Heart right ventricle (tissue), 16 donors: ENCODE measurements around the gene PRR11. TPM values are rescaled to one million over a fixed set of nuclear protein-coding genes. Genes with fewer than 3 reads are reported as not detected.

Experiments
- ATAC-seq, 8 donors: fragments of 200-7000 bp; cut with Tn5 transposase; one replicate each; pipeline ENCODE4 v1.9.1; 2020; ENCODE audit warnings: mild to moderate bottlenecking in 8 of 8, moderate library complexity in 8 of 8, moderate number of reproducible peaks in 1 of 8
- DNase-seq, 2 donors: peaks; one replicate each; pipeline ENCODE4 v3.0.0-alpha.2; 2020
- H3K27ac ChIP-seq, 10 donors: fragments of 200-600 bp; sonication (generic) in 2 of 10; one replicate each; pipeline versions ENCODE4 v1.5.0 to v1.8.0; 2020 to 2022; ENCODE audit warnings: mild to moderate bottlenecking in 3 of 10
- H3K27me3 ChIP-seq, 7 donors: fragments of 200-600 bp; one replicate each; pipeline ENCODE4 v1.8.0; 2021 to 2022; ENCODE audit warnings: mild to moderate bottlenecking in 2 of 7
- H3K36me3 ChIP-seq, 9 donors: fragments of 200-600 bp; sonication (generic) in 1 of 9; one replicate each; pipeline versions ENCODE4 v1.5.0 to v1.8.0; 2020 to 2022; ENCODE audit warnings: mild to moderate bottlenecking in 2 of 9
- H3K4me1 ChIP-seq, 9 donors: fragments of 200-600 bp; sonication (generic) in 1 of 9; one replicate each; pipeline versions ENCODE4 v1.5.0 to v1.8.0; 2020 to 2022; ENCODE audit warnings: mild to moderate bottlenecking in 4 of 9
- H3K4me3 ChIP-seq, 10 donors: fragments of 200-600 bp; sonication (generic) in 2 of 10; one replicate each; pipeline versions ENCODE4 v1.5.0 to v1.8.0; 2020 to 2022; ENCODE audit warnings: mild to moderate bottlenecking in 7 of 10, moderate library complexity in 2 of 10
- H3K9me3 ChIP-seq, 11 donors: fragments of 200-600 bp in 10 of 11; sonication (generic) in 2 of 11; one replicate each; pipeline versions ENCODE4 v1.5.0 to v1.8.0; 2013 to 2022; ENCODE audit warnings: mild to moderate bottlenecking in 2 of 11, control low read depth in 1 of 11, moderate library complexity in 1 of 11
- WGBS, 2 donors: extraction: QIAGEN DNeasy Blood & Tissue Kit; methylation state at CpG; one replicate each; pipeline ENCODE4 v1.1.7; 2013; ENCODE audit warnings: inconsistent platforms in 1 of 2; 5-methylcytosine and 5-hydroxymethylcytosine counted together
- intact Hi-C, 10 donors: fragments of 100-400 bp; cut with DNase I; formaldehyde crosslinking; loops; one replicate each; pipeline versions ENCODE4 v1.11.1 to v1.14.2; 2022
- polyA plus RNA-seq, 2 donors: library from polyadenylated mRNA; stranded (reverse); fragments of 200-250 nt; gene quantifications; one replicate each; pipeline ENCODE4 v1.2.3, GENCODE V29; 2013
- total RNA-seq, 10 donors: library from RNA; stranded (reverse); fragmentation: NEBNext Ultra II Directional in 3 of 10; extraction: Animal tissue kit (Norgen Biotek cat#: 25700) in 3 of 10; gene quantifications; one replicate each; pipeline versions ENCODE4 v1.2.1 to v1.2.4, GENCODE V29; 2021 to 2023
- TF ChIP-seq, protein P1 (sequence below), 9 donors: fragments of 200-600 bp; sonication (generic) in 2 of 9; IDR thresholded peaks; one replicate each; pipeline versions ENCODE4 v1.5.0 to v1.8.0; 2021 to 2022; ENCODE audit warnings: antibody characterized with exemption in 9 of 9, mild to moderate bottlenecking in 5 of 9, moderate library complexity in 1 of 9
- donor health status: Arrhythmogenic right ventricular cardiomyopathy.
- donor health status: ischemic (EF 13 %, LVEDD 7.1; RV severe dilation, severe dysfunction).
- donor health status: healthy with polysubstance abuse.
- donor health status: DM: no; HTN: yes; CAD: no.
- donor health status: DM: no; HTN: no; CAD: no.
- donor health status: ischemic (EF 25% LVEDD 6.9; RV normal size, moderate dysfunction).
- donor health status: ischemic (EF 25% LVEDD 5.7; RV mildly dilated, moderate dysfunction).
- donor health status: healthy.
- donor health status: DM: yes; HTN: yes; CAD: no.
- donor health status: Ischemic cardiomyopathy.
- donor health status: ischemic (EF 35%, LVEDD 5.7; RV mildly dilated, moderate dysfunction).
- donor health status: nonischemic (EF 11% LVEDD 7.7; RV severe dilation, severe dysfunction).
- donor health status: DM: yes; HTN: yes; CAD: no.
- donor health status: PGD.
- donor health status: ischemic (EF 29% LVEDD 5.4; RV normal size, mild dysfunction).
- donor health status: nonischemic (EF 23%, LVEDD 6.1; RV moderate dilation, normal function).

PRR11 gene
- total and polyA plus RNA-seq, 12 donors: 0.29 to 6.9 (median 1.1) TPM

DNA sequence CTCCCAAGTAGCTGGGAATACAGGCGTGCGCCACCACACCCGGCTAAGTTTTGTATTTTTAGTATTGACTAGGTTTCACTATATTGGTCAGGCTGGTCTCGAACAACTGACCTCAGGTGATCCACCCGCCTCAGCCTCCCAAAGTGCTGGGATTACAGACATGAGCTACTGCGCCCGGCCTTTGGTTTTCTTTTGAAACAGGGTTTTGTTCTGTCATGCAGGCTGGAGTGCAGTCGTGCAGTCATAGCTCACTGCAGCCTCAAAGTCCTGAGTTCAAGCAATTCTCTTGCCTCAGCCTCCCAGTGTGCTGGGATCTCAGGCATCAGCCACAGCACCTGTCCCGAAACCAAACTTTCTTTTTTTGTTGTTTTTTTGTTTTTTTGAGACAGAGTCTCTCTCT is 25.1 kb downstream of the PRR11 start:
- intact Hi-C loops: no loop called here
- ATAC-seq: no peak
- TF ChIP-seq, protein P1, sequence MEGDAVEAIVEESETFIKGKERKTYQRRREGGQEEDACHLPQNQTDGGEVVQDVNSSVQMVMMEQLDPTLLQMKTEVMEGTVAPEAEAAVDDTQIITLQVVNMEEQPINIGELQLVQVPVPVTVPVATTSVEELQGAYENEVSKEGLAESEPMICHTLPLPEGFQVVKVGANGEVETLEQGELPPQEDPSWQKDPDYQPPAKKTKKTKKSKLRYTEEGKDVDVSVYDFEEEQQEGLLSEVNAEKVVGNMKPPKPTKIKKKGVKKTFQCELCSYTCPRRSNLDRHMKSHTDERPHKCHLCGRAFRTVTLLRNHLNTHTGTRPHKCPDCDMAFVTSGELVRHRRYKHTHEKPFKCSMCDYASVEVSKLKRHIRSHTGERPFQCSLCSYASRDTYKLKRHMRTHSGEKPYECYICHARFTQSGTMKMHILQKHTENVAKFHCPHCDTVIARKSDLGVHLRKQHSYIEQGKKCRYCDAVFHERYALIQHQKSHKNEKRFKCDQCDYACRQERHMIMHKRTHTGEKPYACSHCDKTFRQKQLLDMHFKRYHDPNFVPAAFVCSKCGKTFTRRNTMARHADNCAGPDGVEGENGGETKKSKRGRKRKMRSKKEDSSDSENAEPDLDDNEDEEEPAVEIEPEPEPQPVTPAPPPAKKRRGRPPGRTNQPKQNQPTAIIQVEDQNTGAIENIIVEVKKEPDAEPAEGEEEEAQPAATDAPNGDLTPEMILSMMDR (IDR thresholded peaks at IDR 0.05): no peak
- DNase-seq: no peak
- WGBS, 2 donors: 98 to 99% methylated on average over 9 of the region's 9 CpGs
- Histone ChIP-seq H3K27me3 (no peaks in the 10 kb centered on the region), H3K27ac (no peak overlapping the region), H3K4me1 (no peaks in the 10 kb centered on the region), H3K36me3 (peaks cover 0 to 6% (median 0%) of the 10 kb centered on the region in 9 donors), H3K9me3 (no peaks in the 10 kb centered on the region), H3K4me3 (no peak overlapping the region)

DNA sequence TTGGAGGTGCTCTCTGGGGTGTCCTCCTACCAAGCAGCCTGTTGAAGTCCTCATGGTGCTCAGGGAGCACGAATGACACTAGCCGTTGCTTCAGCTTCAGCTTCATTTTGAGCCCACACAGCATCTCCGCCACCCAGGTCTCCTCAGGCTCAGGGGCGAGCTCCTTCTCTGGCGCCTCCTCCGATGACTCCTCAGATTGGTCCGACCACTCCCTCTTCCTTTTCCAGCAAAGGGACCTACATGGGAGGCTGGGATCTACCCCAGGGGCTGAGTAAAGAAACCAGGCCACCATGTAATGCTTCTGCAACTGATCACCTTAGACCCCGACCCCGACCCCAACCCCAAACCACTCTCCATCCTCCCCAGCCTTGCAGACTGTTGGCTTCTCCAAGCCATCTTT is 25.9 kb downstream of the PRR11 start:
- no peak overlapping the region for H3K27ac ChIP-seq
- H3K9me3 ChIP-seq: no peaks in the 10 kb centered on the region
- intact Hi-C loops: no loop called here
- H3K4me1 ChIP-seq: no peaks in the 10 kb centered on the region
- no peak overlapping the region for H3K4me3 ChIP-seq
- peaks cover 0 to 15% (median 0%) of the 10 kb centered on the region in 9 donors for H3K36me3 ChIP-seq
- 98 to 99% methylated on average over 9 of the region's 9 CpGs for WGBS, 2 donors
- no peak for DNase-seq
- TF ChIP-seq, protein P1 (IDR thresholded peaks at IDR 0.05): no peak
- ATAC-seq: no peak
- H3K27me3 ChIP-seq: no peaks in the 10 kb centered on the region

DNA sequence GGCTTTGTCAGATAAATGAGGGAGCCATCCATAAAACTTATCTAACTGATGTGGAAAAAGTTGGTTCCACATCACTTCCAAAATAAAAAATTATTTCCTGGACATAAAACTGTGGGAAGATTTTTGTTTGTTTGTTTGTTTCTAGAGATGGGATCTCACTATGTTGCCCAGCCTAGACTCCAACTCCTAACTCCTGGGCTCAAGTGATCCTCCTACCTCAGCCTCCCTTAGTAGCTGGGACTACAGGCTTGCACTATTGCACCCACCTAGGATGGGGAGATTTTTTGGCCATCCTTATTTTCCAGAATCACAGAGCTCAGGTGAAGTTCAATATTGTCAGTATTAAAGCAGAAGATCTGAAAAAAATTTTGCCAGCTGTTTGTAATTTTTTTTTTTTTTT is 30.5 kb downstream of the PRR11 start:
- H3K27ac ChIP-seq: no peak overlapping the region
- no peaks in the 10 kb centered on the region for H3K4me1 ChIP-seq
- TF ChIP-seq, protein P1 (IDR thresholded peaks at IDR 0.05): no peak
- intact Hi-C loops: no loop called here
- ATAC-seq: no peak
- H3K4me3 ChIP-seq: no peak overlapping the region
- no peaks in the 10 kb centered on the region for H3K9me3 ChIP-seq
- DNase-seq: no peak
- H3K27me3 ChIP-seq: no peaks in the 10 kb centered on the region
- H3K36me3 ChIP-seq: peaks cover 0 to 40% (median 0%) of the 10 kb centered on the region in 9 donors

DNA sequence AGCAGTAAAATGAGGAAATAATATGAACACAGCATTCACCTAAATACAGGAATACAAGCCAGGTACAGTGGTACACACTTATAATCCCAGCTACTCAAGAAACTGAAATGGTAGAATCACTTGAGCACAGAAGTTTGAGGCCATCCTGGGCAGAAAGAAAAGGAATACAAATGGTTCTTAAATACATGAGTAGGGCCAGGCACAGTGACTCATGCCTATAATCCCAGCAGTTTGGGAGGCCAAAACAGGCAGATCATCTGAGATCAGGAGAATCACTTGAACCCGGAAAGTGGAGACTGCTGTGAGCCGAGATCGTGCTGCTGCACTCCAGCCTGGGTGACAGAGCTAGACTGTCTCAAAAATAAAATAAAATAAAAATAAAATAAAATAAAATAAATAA is 31.3 kb downstream of the PRR11 start:
- DNase-seq: no peak
- H3K27me3 ChIP-seq: no peaks in the 10 kb centered on the region
- H3K4me1 ChIP-seq: no peaks in the 10 kb centered on the region
- no peak overlapping the region for H3K27ac ChIP-seq
- no peak for ATAC-seq
- intact Hi-C loops: no loop called here
- H3K36me3 ChIP-seq: peaks cover 0 to 42% (median 0%) of the 10 kb centered on the region in 9 donors
- no peak overlapping the region for H3K4me3 ChIP-seq
- TF ChIP-seq, protein P1 (IDR thresholded peaks at IDR 0.05): no peak
- WGBS, 2 donors: 97 to 100% methylated on average over 3 of the region's 3 CpGs
- H3K9me3 ChIP-seq: no peaks in the 10 kb centered on the region
